RWPE1 (cell line): ENCODE data around the gene DYNC1I1.

Source experiments
- CTCF ChIA-PET: fragments of 350-600 bp; sonication (Branson Sonifier 250); formaldehyde crosslinking; extraction: SDS; loops from one replicate; lab custom pipeline; 2021; lab: Yijun Ruan, JAX
- POLR2A ChIA-PET: fragments of 400-600 bp; formaldehyde crosslinking; extraction: SDS; loops from one replicate; lab custom pipeline; 2020; ENCODE audit warnings: antibody characterized with exemption; ENCODE audit not compliant: low non-redundant PET; lab: Yijun Ruan, JAX
- DNase-seq: peaks from one replicate; pipeline ENCODE4 v3.0.0; 2012; ENCODE audit warnings: low spot score
- H3K27ac ChIP-seq: fragments of 450-650 bp; 2 replicates; pipeline ENCODE4 v1.5.1; 2017
- CTCF ChIP-seq: fragments of 450-650 bp; conservative IDR thresholded peaks from 2 replicates; pipeline ENCODE4 v1.5.1; 2017; ENCODE audit warnings: low read depth, mild to moderate bottlenecking

The DYNC1I1 gene

GRCh38 chr7:95950698-95951097 is 178.3 kb downstream of the DYNC1I1 start:
- no peak for TF ChIP-seq CTCF
- ChIA-PET CTCF (no interaction called here), POLR2A (no interaction called here)
- DNase-seq, result no peak
- H3K27ac ChIP-seq, result no peak overlapping the region

- DNase-seq, result no peak
- no peak overlapping the region for H3K27ac ChIP-seq
- TF ChIP-seq CTCF, result no peak
- CTCF ChIA-PET, result no interaction called here
- POLR2A ChIA-PET, result no interaction called here
Observed at GRCh38 chr7:95951531-95951930, 179.2 kb downstream of the DYNC1I1 start.

GRCh38 chr7:95951997-95952795 is 179.8 kb downstream of the DYNC1I1 start:
- H3K27ac ChIP-seq, result no peak overlapping the region
- ChIA-PET POLR2A (no interaction called here), CTCF (interaction anchor here (0.7 kb wide), 2 partner anchors 8 to 73 kb away, joined by 3 read pairs; no protein-coding TSS in a partner anchor)
- DNase-seq, result no peak
- no peak for TF ChIP-seq CTCF

- H3K27ac ChIP-seq, result no peak overlapping the region
- ChIA-PET POLR2A (no interaction called here), CTCF (interaction anchor here (0.7 kb wide), 2 partner anchors 8 to 74 kb away, joined by 3 read pairs; no protein-coding TSS in a partner anchor)
- no peak for TF ChIP-seq CTCF
- DNase-seq, result no peak
Observed at GRCh38 chr7:95952851-95953250, 180.5 kb downstream of the DYNC1I1 start.

- POLR2A ChIA-PET, result no interaction called here
- no peak overlapping the region for H3K27ac ChIP-seq
- CTCF ChIA-PET, result no interaction called here
- DNase-seq, result no peak
- TF ChIP-seq CTCF, result no peak
Observed at GRCh38 chr7:95955748-95956147, 183.4 kb downstream of the DYNC1I1 start.

GRCh38 chr7:95957510-95957909 is 185.2 kb downstream of the DYNC1I1 start:
- POLR2A ChIA-PET, result no interaction called here
- H3K27ac ChIP-seq, result no peak overlapping the region
- CTCF ChIA-PET, result no interaction called here
- TF ChIP-seq CTCF, result no peak
- no peak for DNase-seq
